ENCODE results near the gene ATP5F1D.
A peak's percentile ranks its signal among the peaks of the same experiment; 100 is the strongest.

ATP5F1D gene

DNA sequence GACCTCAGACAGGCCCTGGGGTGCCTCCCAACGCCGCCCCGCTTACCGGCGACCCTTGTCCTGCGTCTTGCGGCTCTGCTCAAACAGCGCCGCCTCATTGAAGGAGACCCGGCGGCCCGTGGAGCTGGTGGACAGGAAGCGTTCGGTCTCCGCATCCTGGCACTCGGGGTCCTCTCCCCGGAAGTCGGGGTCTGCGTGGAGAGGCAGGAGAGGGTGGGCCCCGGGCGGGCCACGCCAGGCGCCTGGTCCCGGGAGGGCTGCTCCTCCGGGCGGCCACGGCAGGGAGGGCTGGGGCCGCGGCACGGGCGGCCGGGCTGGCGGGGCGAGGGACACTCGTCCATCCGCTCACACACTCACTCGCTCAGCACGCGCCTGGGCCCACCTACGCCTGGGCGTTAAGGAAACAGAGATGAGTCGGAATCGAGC, 6.6 kb upstream of the ATP5F1D start:
- Histone ChIP-seq H3K9me3 (ENCODE audit: control insufficient read depth in 2 of 2, low read length in 2 of 2) (no peaks in the 10 kb centered on the region), H3K4me1 (ENCODE audit: control insufficient read depth, insufficient read depth, low read length) (peaks cover 40% of the 10 kb centered on the region), H3K9ac (ENCODE audit: low read length in 2 of 2) (no peak overlapping the region), H3K4me3 (ENCODE audit: low read length in 2 of 2) (no peak overlapping the region), H3K27ac (ENCODE audit: low read length) (no peak overlapping the region), H3K36me3 (ENCODE audit: control insufficient read depth in 2 of 2, insufficient read depth in 2 of 2, low read length in 2 of 2) (no peaks in the 10 kb centered on the region), H3K27me3 (ENCODE audit: control insufficient read depth in 1 of 2, insufficient read depth in 2 of 2, low read length in 2 of 2) (peaks cover 0 to 8% of the 10 kb centered on the region in 2 donors)

DNA sequence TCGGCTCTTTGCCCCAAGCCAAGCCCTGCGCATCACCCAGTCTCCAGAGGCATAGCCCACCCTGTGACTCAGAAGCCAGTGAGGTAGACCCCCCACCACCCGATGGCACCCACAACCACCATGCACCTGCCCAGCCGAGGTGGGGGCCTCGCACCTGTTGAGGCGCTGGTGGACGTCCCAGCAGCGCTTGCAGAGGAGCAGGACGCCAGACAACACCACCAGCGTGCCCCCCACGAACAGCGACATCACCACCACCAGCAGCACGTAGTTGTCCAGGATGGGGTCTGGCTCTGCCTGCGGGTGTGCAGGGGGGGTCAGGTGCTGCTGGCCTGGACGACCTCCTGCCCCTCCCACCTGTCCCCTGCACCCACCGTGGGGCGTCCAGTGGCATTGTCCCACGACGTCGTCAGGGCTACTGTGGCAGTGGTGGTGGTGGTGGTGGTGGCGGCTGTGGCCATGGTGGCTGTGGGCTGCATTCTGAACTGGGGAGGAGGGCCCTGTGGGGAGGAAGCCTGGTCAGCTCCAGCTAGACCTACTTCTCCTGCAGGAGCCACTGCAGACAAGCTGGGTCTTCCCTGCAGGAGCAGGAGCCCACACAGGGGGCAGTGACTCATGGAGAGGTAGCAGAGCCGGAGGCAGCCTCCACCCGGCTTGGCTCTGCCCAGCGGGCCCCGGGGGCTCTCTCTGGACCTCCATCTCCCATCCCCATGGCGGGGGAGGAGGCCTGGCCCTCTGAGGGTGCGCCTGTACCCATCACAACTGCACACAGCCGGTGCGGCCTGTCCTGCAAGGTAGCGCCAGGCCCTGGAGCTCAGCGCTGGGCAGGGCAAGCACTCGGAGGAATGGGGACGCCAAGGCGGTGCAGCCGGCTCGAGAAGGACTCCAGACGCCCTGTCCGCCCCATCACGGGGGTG, 5.7 kb upstream of the ATP5F1D start:
- H3K27ac ChIP-seq (ENCODE audit: low read length): no peak overlapping the region
- peaks cover 49% of the 10 kb centered on the region for H3K4me1 ChIP-seq (ENCODE audit: control insufficient read depth, insufficient read depth, low read length)
- no peak overlapping the region for H3K4me3 ChIP-seq (ENCODE audit: low read length in 2 of 2)
- no peaks in the 10 kb centered on the region for H3K36me3 ChIP-seq (ENCODE audit: control insufficient read depth in 2 of 2, insufficient read depth in 2 of 2, low read length in 2 of 2)
- H3K27me3 ChIP-seq (ENCODE audit: control insufficient read depth in 1 of 2, insufficient read depth in 2 of 2, low read length in 2 of 2): peaks cover 0 to 8% of the 10 kb centered on the region in 2 donors
- no peak overlapping the region for H3K9ac ChIP-seq (ENCODE audit: low read length in 2 of 2)
- no peaks in the 10 kb centered on the region for H3K9me3 ChIP-seq (ENCODE audit: control insufficient read depth in 2 of 2, low read length in 2 of 2)

DNA sequence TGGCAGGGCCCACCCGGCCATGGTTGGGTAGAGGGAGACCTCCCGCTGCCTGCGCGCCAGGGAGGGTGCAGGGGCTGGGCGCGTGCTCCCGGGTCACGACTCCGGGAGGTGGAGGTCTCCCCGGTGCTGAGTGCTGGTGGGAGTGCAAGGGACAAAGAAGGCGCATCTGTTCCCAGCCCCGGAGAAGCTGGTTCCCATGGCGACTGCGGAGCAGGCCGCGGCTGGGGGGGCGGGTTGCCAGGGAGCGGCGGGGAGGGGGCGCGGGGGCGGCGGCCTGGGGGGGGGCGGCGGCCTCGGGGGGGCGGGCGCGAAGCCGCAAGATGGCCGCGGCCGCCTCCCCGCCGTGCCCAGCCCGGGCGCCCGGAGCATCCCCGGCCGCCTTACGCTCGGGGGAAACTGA, 5.0 kb upstream of the ATP5F1D start:
- H3K9me3 ChIP-seq (ENCODE audit: control insufficient read depth in 2 of 2, low read length in 2 of 2): no peaks in the 10 kb centered on the region
- no peaks in the 10 kb centered on the region for H3K36me3 ChIP-seq (ENCODE audit: control insufficient read depth in 2 of 2, insufficient read depth in 2 of 2, low read length in 2 of 2)
- peak overlapping the region in 1 of 2 donors; percentile 72 for H3K4me3 ChIP-seq (ENCODE audit: low read length in 2 of 2)
- peaks cover 0 to 8% of the 10 kb centered on the region in 2 donors for H3K27me3 ChIP-seq (ENCODE audit: control insufficient read depth in 1 of 2, insufficient read depth in 2 of 2, low read length in 2 of 2)
- H3K4me1 ChIP-seq (ENCODE audit: control insufficient read depth, insufficient read depth, low read length): peaks cover 55% of the 10 kb centered on the region
- no peak overlapping the region for H3K27ac ChIP-seq (ENCODE audit: low read length)
- no peak overlapping the region for H3K9ac ChIP-seq (ENCODE audit: low read length in 2 of 2)

DNA sequence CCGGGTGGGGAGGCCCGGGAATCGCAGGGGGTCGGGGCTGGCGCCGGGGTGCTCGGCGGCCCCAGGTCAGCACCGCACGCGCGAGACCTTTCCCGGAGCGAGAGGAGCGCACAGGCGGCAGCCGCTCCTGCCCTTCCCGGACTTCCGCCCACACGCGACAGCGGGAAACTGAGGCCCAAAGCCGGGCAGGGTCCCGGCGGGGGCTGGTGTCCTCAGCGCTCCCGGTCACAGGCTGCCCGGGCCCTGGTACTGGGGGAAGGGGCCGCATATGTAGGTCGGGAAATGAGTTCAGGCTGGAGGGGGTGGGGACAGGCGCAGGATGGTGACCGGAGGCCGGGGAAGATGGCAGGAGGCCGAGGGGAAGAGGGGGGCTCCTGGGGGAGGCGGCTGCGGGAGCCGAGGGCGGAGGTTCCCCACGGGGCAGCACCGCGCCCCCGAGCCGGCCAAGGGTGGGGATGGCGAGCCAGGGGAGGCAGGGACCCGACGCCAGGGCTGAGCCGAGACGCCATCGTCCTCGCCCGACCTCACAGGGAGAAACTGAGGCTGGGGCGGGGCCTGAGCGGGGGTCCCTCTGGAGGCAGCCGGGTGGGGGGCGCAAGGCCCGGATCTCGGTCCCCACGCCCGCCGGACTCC, 4.4 kb upstream of the ATP5F1D start:
- peak overlapping the region in 1 of 2 donors; percentile 42 for H3K9ac ChIP-seq (ENCODE audit: low read length in 2 of 2)
- no peak overlapping the region for H3K27ac ChIP-seq (ENCODE audit: low read length)
- H3K4me1 ChIP-seq (ENCODE audit: control insufficient read depth, insufficient read depth, low read length): peaks cover 52% of the 10 kb centered on the region
- peaks cover 0 to 8% of the 10 kb centered on the region in 2 donors for H3K27me3 ChIP-seq (ENCODE audit: control insufficient read depth in 1 of 2, insufficient read depth in 2 of 2, low read length in 2 of 2)
- no peaks in the 10 kb centered on the region for H3K36me3 ChIP-seq (ENCODE audit: control insufficient read depth in 2 of 2, insufficient read depth in 2 of 2, low read length in 2 of 2)
- H3K4me3 ChIP-seq (ENCODE audit: low read length in 2 of 2): peak overlapping the region; percentile 57 to 72
- H3K9me3 ChIP-seq (ENCODE audit: control insufficient read depth in 2 of 2, low read length in 2 of 2): no peaks in the 10 kb centered on the region

DNA sequence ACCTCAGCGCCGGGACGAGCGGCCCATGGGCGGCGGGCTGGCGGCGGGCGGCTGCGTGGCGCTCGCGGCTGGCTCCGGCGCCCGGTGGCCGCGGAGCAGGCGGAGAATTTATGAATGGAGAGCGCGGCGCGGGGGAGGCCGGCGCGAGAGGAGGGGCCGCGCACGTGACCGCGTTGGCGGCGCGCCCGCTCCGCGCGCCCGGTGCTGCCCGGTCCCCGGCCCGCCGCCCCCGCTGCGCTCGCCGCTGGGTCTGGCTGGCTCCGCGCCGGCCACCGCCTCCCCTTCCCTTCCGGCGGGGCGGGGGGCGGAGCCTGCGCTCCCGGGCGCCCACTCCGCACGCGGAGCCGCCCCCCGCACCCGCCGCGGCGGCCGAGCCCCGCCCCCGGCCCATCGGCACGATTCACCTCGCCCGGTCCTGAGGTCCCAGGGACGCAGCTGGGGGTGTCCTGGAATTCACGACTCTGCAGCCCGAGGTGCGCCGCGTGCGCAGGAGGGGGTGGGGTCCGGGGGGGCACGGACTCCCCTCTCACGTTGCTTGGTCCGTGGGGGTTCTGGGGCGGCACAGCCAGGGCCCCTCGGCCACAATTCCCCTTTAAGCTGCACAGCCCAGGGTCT, 3.7 kb upstream of the ATP5F1D start, which contains the start of gene CBARP:
TSS of gene CBARP (minus strand) at position 252 of the 615 bp plus-strand sequence. CDS start 1,905 bp downstream, outside the sequence.
- peak within 1 kb of the TSS; percentile 89 for H3K27ac ChIP-seq (ENCODE audit: low read length)
- peaks cover 0 to 8% of the 10 kb centered on the region in 2 donors for H3K27me3 ChIP-seq (ENCODE audit: control insufficient read depth in 1 of 2, insufficient read depth in 2 of 2, low read length in 2 of 2)
- H3K9me3 ChIP-seq (ENCODE audit: control insufficient read depth in 2 of 2, low read length in 2 of 2): no peaks in the 10 kb centered on the region
- H3K36me3 ChIP-seq (ENCODE audit: control insufficient read depth in 2 of 2, insufficient read depth in 2 of 2, low read length in 2 of 2): no peaks in the 10 kb centered on the region
- peak within 1 kb of the TSS; percentile 57 to 72 for H3K4me3 ChIP-seq (ENCODE audit: low read length in 2 of 2)
- peak within 1 kb of the TSS in 1 of 2 donors; percentile 42 for H3K9ac ChIP-seq (ENCODE audit: low read length in 2 of 2)
- H3K4me1 ChIP-seq (ENCODE audit: control insufficient read depth, insufficient read depth, low read length): peaks cover 51% of the 10 kb centered on the region

DNA sequence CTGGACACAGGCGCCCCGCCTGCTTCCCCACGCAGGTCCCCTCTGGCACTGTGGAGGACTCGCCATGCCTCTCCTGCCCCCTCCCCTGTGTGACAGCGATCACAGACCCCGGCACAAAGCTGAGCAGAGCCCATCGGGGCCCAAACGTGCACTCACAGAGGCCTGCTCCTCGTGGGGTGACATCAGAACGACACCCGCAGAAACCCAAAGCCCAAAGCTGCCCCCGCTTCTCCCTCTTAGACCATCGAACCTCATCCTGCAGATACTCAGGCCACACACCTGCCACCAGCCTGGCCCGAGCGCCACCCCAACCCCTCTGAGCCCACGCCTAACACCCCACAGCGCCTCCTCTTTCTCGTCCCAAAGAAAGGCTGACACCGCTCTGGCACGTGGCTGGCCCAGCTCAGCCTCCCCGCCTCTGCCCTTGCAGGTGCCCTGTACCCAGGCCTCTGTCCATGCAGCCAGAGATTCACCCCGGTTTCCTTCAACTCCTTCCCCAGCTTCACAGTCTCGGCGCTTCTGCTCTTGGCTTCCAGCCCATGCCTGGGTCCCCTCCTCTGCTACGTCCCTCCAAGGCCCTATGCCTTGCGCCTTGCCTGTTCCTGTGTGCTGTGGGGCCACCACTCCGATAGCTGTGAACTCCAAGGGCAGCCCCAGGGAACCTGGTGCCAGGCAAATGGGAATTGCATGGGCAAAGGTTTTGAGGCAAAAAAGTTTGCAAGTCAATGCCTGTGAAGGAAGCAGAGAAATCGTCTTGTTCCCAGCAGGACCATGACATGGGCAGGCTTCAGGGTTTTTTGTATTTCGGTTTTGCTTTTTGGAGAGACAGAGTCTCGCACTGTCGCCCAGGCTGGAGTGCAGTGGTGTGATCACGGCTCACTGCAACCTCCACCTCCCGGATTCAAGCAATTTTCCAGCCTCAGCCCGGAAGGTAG, 2.9 kb upstream of the ATP5F1D start:
- H3K4me3 ChIP-seq (ENCODE audit: low read length in 2 of 2): peak overlapping the region in 1 of 2 donors; percentile 72
- no peak overlapping the region for H3K9ac ChIP-seq (ENCODE audit: low read length in 2 of 2)
- no peaks in the 10 kb centered on the region for H3K36me3 ChIP-seq (ENCODE audit: control insufficient read depth in 2 of 2, insufficient read depth in 2 of 2, low read length in 2 of 2)
- peak overlapping the region; percentile 89 for H3K27ac ChIP-seq (ENCODE audit: low read length)
- H3K27me3 ChIP-seq (ENCODE audit: control insufficient read depth in 1 of 2, insufficient read depth in 2 of 2, low read length in 2 of 2): peaks cover 0 to 8% of the 10 kb centered on the region in 2 donors
- H3K4me1 ChIP-seq (ENCODE audit: control insufficient read depth, insufficient read depth, low read length): peaks cover 54% of the 10 kb centered on the region
- no peaks in the 10 kb centered on the region for H3K9me3 ChIP-seq (ENCODE audit: control insufficient read depth in 2 of 2, low read length in 2 of 2)

DNA sequence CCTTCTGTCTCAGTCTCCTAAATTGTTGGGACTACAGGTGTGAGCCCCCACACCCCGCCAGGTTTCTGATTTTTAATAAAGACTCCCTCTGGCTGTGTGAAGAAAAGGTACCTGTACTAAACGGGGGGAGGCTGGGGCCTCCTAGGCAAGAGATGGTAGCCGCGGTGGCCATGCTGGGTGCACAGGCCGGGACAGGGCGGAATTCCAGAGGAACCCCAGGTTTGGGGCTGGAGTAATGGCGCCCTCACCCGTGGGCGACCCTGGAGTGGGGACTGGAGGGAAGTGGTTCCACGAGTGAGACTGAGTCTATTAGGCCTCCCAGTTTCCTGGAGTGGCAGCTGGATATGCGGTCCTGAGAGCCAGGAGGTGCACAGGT, 2.1 kb upstream of the ATP5F1D start:
- no peaks in the 10 kb centered on the region for H3K9me3 ChIP-seq (ENCODE audit: control insufficient read depth in 2 of 2, low read length in 2 of 2)
- no peak overlapping the region for H3K9ac ChIP-seq (ENCODE audit: low read length in 2 of 2)
- no peaks in the 10 kb centered on the region for H3K36me3 ChIP-seq (ENCODE audit: control insufficient read depth in 2 of 2, insufficient read depth in 2 of 2, low read length in 2 of 2)
- H3K27me3 ChIP-seq (ENCODE audit: control insufficient read depth in 1 of 2, insufficient read depth in 2 of 2, low read length in 2 of 2): peaks cover 0 to 8% of the 10 kb centered on the region in 2 donors
- H3K27ac ChIP-seq (ENCODE audit: low read length): peak overlapping the region; percentile 89
- peak overlapping the region in 1 of 2 donors; percentile 67 for H3K4me3 ChIP-seq (ENCODE audit: low read length in 2 of 2)
- peaks cover 61% of the 10 kb centered on the region for H3K4me1 ChIP-seq (ENCODE audit: control insufficient read depth, insufficient read depth, low read length)

DNA sequence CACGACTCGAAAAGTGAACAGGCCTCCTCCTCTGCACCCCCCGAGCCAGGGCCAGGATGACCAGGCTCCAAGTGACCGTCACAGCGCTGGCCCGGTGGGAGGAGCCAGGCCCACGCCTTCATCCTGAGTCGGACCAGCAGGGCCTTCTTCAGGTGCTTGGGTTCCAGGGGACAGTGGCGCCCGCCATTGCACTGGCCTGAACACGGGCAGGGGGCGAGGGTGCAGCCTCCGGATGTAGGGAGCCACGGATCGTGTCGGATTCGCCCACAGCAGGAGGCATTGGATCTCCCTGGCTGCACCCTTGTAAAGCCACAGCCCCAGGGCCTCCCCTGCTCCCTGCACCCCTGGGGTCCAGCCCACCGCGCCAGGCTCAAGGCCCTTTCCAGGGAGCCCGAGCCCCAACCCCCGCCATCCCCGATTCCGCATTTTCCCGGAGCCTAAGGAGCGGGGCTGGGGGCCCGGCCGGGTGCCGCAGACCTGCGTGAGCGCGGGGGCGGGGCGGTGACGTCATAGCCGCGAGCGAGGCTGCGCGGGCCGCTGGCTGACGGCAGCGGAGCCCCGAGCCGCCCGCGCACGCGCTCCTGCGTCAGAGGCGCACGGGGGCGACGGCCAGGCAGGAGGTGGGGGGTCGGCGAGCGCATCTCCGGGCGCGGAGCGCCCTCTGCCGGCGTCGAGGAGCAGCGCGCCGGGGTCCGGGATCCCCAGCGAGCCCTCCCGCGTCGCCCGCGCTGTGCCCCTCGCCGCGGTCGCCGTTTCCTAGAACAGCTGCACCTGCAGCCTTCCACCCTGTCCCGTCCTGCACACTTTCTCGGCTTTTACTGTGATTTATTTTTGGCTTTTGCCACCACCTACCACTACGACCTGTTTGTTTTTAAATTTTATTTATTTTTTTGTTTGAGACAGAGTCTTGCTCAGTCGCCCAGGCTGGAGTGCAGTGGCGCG, 1.5 kb upstream of the ATP5F1D start:
- peaks cover 68% of the 10 kb centered on the region for H3K4me1 ChIP-seq (ENCODE audit: control insufficient read depth, insufficient read depth, low read length)
- H3K9ac ChIP-seq (ENCODE audit: low read length in 2 of 2): peak overlapping the region; percentile 47 to 66
- H3K27ac ChIP-seq (ENCODE audit: low read length): peak overlapping the region; percentile 89
- no peaks in the 10 kb centered on the region for H3K36me3 ChIP-seq (ENCODE audit: control insufficient read depth in 2 of 2, insufficient read depth in 2 of 2, low read length in 2 of 2)
- H3K9me3 ChIP-seq (ENCODE audit: control insufficient read depth in 2 of 2, low read length in 2 of 2): no peaks in the 10 kb centered on the region
- H3K4me3 ChIP-seq (ENCODE audit: low read length in 2 of 2): peak overlapping the region in 1 of 2 donors; percentile 67
- peaks cover 0 to 8% of the 10 kb centered on the region in 2 donors for H3K27me3 ChIP-seq (ENCODE audit: control insufficient read depth in 1 of 2, insufficient read depth in 2 of 2, low read length in 2 of 2)

DNA sequence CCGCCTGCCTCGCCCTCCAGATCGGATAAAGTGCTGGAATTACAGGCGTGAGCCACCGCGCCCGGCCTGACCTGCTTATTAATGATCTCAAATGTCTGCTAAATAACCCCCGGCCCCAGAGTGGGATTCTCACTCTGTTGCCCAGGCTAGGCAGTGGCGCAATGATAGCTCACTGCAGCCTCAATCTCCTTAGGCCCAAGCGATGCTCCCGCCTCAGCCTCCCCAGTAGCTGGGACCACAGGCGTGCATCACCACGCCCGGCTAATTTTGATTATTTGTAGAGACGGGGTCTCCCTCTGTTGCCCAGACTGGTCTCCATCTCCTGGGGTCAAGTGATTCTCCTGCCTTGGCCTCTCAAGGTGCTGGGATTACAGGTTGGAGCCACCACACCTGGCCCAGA, 626 bp upstream of the ATP5F1D start:
- no peaks in the 10 kb centered on the region for H3K36me3 ChIP-seq (ENCODE audit: control insufficient read depth in 2 of 2, insufficient read depth in 2 of 2, low read length in 2 of 2)
- no peaks in the 10 kb centered on the region for H3K9me3 ChIP-seq (ENCODE audit: control insufficient read depth in 2 of 2, low read length in 2 of 2)
- H3K27ac ChIP-seq (ENCODE audit: low read length): peak overlapping the region; percentile 82
- H3K4me1 ChIP-seq (ENCODE audit: control insufficient read depth, insufficient read depth, low read length): peaks cover 76% of the 10 kb centered on the region
- no peak overlapping the region for H3K9ac ChIP-seq (ENCODE audit: low read length in 2 of 2)
- H3K4me3 ChIP-seq (ENCODE audit: low read length in 2 of 2): peak overlapping the region in 1 of 2 donors; percentile 87
- H3K27me3 ChIP-seq (ENCODE audit: control insufficient read depth in 1 of 2, insufficient read depth in 2 of 2, low read length in 2 of 2): peaks cover 0 to 8% of the 10 kb centered on the region in 2 donors

Measured in stomach smooth muscle (tissue), 2 donors.